HG02981 (cell line): ENCODE measurements around the gene LEPR.
"Not testable (repeated sequence)": the region's sequence is repeated elsewhere in the genome, so short reads cannot be mapped to it uniquely, and the experiment has no call there.

Source experiments
- ATAC-seq: cut with Tn5 transposase; IDR thresholded peaks from one replicate; pipeline ENCODE4 v1.9.1; 2021; ENCODE audit warnings: mild to moderate bottlenecking, moderate library complexity; ENCODE audit not compliant: unreplicated experiment

The LEPR gene

GRCh38 chr1:65434255-65434654 is 13.8 kb downstream of the LEPR start:
- no peak for ATAC-seq

GRCh38 chr1:65434760-65435159 is 14.3 kb downstream of the LEPR start:
- ATAC-seq, result no peak

- no peak for ATAC-seq
Measured at GRCh38 chr1:65435987-65436386, 15.5 kb downstream of the LEPR start.

GRCh38 chr1:65437616-65438015 is 17.1 kb downstream of the LEPR start:
- no peak for ATAC-seq

GRCh38 chr1:65440322-65440900 is 19.9 kb downstream of the LEPR start:
- no peak for ATAC-seq

GRCh38 chr1:65440915-65441314 is 20.4 kb downstream of the LEPR start:
- no peak for ATAC-seq

GRCh38 chr1:65441464-65441863 is 21.0 kb downstream of the LEPR start:
- ATAC-seq, result no peak

- no peak for ATAC-seq
Measured at GRCh38 chr1:65442442-65442841, 22.0 kb downstream of the LEPR start.

- no peak for ATAC-seq
Measured at GRCh38 chr1:65443647-65444046, 23.2 kb downstream of the LEPR start.

GRCh38 chr1:65444128-65444640 is 23.7 kb downstream of the LEPR start:
- no peak for ATAC-seq

GRCh38 chr1:65445837-65446236 is 25.4 kb downstream of the LEPR start:
- ATAC-seq, result no peak

GRCh38 chr1:65449214-65449823 is 28.9 kb downstream of the LEPR start:
- no peak for ATAC-seq

- ATAC-seq, result not testable (repeated sequence)
Measured at GRCh38 chr1:65455678-65456077, 35.2 kb downstream of the LEPR start.

- no peak for ATAC-seq
Measured at GRCh38 chr1:65456481-65456880, 36.0 kb downstream of the LEPR start.

GRCh38 chr1:65457868-65458267 is 37.4 kb downstream of the LEPR start:
- no peak for ATAC-seq

- ATAC-seq, result no peak
Measured at GRCh38 chr1:65458730-65459396, 38.4 kb downstream of the LEPR start.

GRCh38 chr1:65459397-65459768 is 38.9 kb downstream of the LEPR start:
- ATAC-seq, result peak; percentile 69

- ATAC-seq, result not testable (repeated sequence)
Measured at GRCh38 chr1:65465837-65466236, 45.4 kb downstream of the LEPR start.

- no peak for ATAC-seq
Measured at GRCh38 chr1:65467536-65467935, 47.1 kb downstream of the LEPR start.

- ATAC-seq, result no peak
Measured at GRCh38 chr1:65469126-65469888, 48.8 kb downstream of the LEPR start.

- no peak for ATAC-seq
Measured at GRCh38 chr1:65469889-65470340, 49.4 kb downstream of the LEPR start.
